IPS DF 19.7 (cell line): ENCODE measurements around the gene PIGBOS1.

Experiments
- DNase-seq: peaks from one replicate; pipeline ENCODE4 v3.0.0-alpha.2; 2013; ENCODE audit warnings: low read depth, low spot score

The PIGBOS1 gene

DNA sequence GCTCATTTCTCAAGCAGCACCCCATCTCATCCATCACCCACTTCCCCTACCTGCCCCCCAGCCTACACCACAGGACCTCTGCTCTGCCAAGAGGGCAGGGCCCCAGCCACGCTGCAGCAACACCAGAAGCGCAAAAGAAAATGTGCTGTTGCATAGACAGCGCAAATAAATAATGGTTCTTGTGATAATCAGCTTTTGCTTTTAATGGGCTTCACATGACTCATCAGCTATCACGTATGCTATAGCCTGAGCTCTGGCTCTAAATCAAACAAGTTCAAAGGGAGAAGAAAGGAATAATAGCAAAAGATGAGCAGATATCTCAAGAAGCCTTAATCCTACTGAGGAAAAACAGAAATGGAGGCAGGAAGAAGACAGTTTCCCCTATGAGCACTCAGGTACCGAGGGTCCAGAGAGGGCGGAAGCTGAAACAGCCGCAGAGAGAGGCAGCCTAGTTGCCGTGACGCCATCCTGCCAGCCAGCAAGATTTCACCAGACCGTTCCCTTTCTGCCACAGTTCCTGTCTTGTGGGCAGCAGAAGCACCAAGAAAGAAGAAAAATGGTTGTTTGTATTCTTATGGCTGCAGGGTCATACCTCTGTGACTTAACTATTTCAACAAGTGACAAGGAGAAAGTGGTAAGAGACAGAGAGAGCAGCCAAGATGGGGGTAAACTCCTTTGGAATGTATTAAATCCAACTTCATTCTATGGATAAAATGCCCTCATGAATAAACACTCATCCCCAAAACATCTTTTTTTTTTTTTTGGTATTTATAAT lies 51.3 kb downstream of the PIGBOS1 start:
- no peak for DNase-seq
